GM23338 (cell line): ENCODE results near the gene TK1. TPM values are rescaled to one million over a fixed set of nuclear protein-coding genes. Genes with fewer than 3 reads are reported as not detected.

Experiments used
- ATAC-seq: fragments of 200-7000 bp; cut with Tn5 transposase; 3 replicates; pipeline ENCODE4 v1.9.1; 2020
- DNase-seq: peaks from one replicate; pipeline ENCODE4 v3.0.0-alpha.2; 2015; ENCODE audit warnings: low spot score
- H2AFZ ChIP-seq: fragments of 200-600 bp; sonication (generic); 2 replicates; pipeline ENCODE4 v1.8.0; 2016; ENCODE audit warnings: antibody characterized with exemption, mild to moderate bottlenecking, moderate library complexity
- H3F3A ChIP-seq: fragments of 200-600 bp; sonication (generic); replicated peaks from 2 replicates; pipeline ENCODE4 v1.8.0; 2017; ENCODE audit warnings: antibody characterized with exemption, mixed run types, low read depth
- H3K27ac ChIP-seq: fragments of 200-600 bp; sonication (generic); 2 replicates; pipeline ENCODE4 v1.6.1; 2016; ENCODE audit warnings: low read depth
- H3K27me3 ChIP-seq: fragments of 200-600 bp; sonication (generic); 2 replicates; pipeline ENCODE4 v1.8.0; 2016; ENCODE audit warnings: mild to moderate bottlenecking, mixed run types, moderate library complexity; ENCODE audit not compliant: insufficient read depth
- H3K36me3 ChIP-seq: fragments of 200-600 bp; sonication (generic); 2 replicates; pipeline ENCODE4 v1.8.0; 2016; ENCODE audit warnings: mild to moderate bottlenecking; ENCODE audit not compliant: insufficient read depth
- H3K4me1 ChIP-seq: fragments of 200-600 bp; sonication (generic); 2 replicates; pipeline ENCODE4 v1.8.0; 2016; ENCODE audit warnings: mild to moderate bottlenecking, moderate library complexity; ENCODE audit not compliant: insufficient read depth
- H3K4me2 ChIP-seq: fragments of 200-600 bp; sonication (generic); 2 replicates; pipeline ENCODE4 v1.7.1; 2017; ENCODE audit warnings: mixed run types
- H3K4me3 ChIP-seq: fragments of 200-600 bp; sonication (generic); 2 replicates; pipeline ENCODE4 v1.6.1; 2016; ENCODE audit warnings: mixed run types
- H3K79me2 ChIP-seq: fragments of 200-600 bp; sonication (generic); replicated peaks from 2 replicates; pipeline ENCODE4 v1.8.0; 2017; ENCODE audit warnings: mild to moderate bottlenecking; ENCODE audit not compliant: insufficient read depth
- H3K9me2 ChIP-seq: fragments of 200-600 bp; sonication (generic); 2 replicates; pipeline ENCODE4 v1.8.0; 2017; ENCODE audit not compliant: insufficient read depth
- H4K20me1 ChIP-seq: fragments of 200-600 bp; sonication (generic); replicated peaks from 2 replicates; pipeline ENCODE4 v1.8.0; 2017; ENCODE audit warnings: mild to moderate bottlenecking; ENCODE audit not compliant: insufficient read depth
- H3K27ac Mint-ChIP-seq: 2 replicates; pipeline ENCODE4 v1.8.0; 2020; ENCODE audit warnings: inconsistent platforms, mild to moderate bottlenecking, moderate library complexity, mixed read lengths
- H3K27me3 Mint-ChIP-seq: 3 replicates; pipeline ENCODE4 v1.8.0; 2022; ENCODE audit warnings: low read depth, mild to moderate bottlenecking, moderate library complexity, mixed read lengths, inconsistent platforms; ENCODE audit not compliant: insufficient read depth, poor library complexity
- H3K36me3 Mint-ChIP-seq: 3 replicates; pipeline ENCODE4 v1.8.0; 2021; ENCODE audit warnings: low read depth, mild to moderate bottlenecking, inconsistent platforms, moderate library complexity, mixed read lengths
- H3K4me1 Mint-ChIP-seq: 3 replicates; pipeline ENCODE4 v1.8.0; 2020; ENCODE audit warnings: mild to moderate bottlenecking, inconsistent platforms, mixed read lengths
- H3K4me3 Mint-ChIP-seq: 3 replicates; pipeline ENCODE4 v1.8.0; 2021; ENCODE audit warnings: moderate library complexity, mild to moderate bottlenecking, inconsistent platforms, mixed read lengths
- H3K9me3 Mint-ChIP-seq: 3 replicates; pipeline ENCODE4 v1.8.0; 2020; ENCODE audit warnings: moderate library complexity, mild to moderate bottlenecking, inconsistent platforms, mixed read lengths
- CREB1 ChIP-seq: fragments of 250-450 bp; sonication (Bioruptor Pico); IDR thresholded peaks from 2 replicates; pipeline ENCODE4 v1.5.0; 2020; ENCODE audit warnings: low read depth, mild to moderate bottlenecking, moderate library complexity
- CTCF ChIP-seq, 2 experiments: fragments of 200-600 bp in 1 of 2; sonication (generic) in 1 of 2; conservative IDR thresholded peaks; 2 replicates each; pipeline versions ENCODE4 v1.5.1 to v1.6.1; 2016 to 2017; ENCODE audit warnings: antibody characterized with exemption in 2 of 2, low read depth in 2 of 2, mild to moderate bottlenecking in 2 of 2, moderate library complexity in 1 of 2
- EZH2 ChIP-seq: fragments of 200-600 bp; sonication (generic); IDR thresholded peaks from one replicate; pipeline ENCODE4 v1.8.0; 2017; ENCODE audit warnings: antibody characterized with exemption, mild to moderate bottlenecking, low read depth; ENCODE audit not compliant: unreplicated experiment
- POLR2AphosphoS5 ChIP-seq: IDR thresholded peaks from 2 replicates; pipeline ENCODE4 v1.6.1; 2016; ENCODE audit warnings: antibody characterized with exemption, low read depth
- REST ChIP-seq: IDR thresholded peaks from one replicate; pipeline ENCODE4 v1.6.1; 2018; ENCODE audit warnings: antibody characterized with exemption; ENCODE audit not compliant: unreplicated experiment
- STAT1 ChIP-seq: IDR thresholded peaks from one replicate; pipeline ENCODE4 v1.6.1; 2016; ENCODE audit warnings: antibody characterized with exemption; ENCODE audit not compliant: unreplicated experiment
- ZNF114 ChIP-seq: fragments of 250-450 bp; sonication (Bioruptor Pico); IDR thresholded peaks from 2 replicates; pipeline ENCODE4 v1.5.0; 2020; ENCODE audit warnings: mild to moderate bottlenecking, moderate library complexity
- ZNF331 ChIP-seq: fragments of 250-450 bp; sonication (Bioruptor Pico); IDR thresholded peaks from 2 replicates; pipeline ENCODE4 v1.5.0; 2020; ENCODE audit warnings: low read depth, mild to moderate bottlenecking, moderate library complexity
- polyA plus RNA-seq: library from polyadenylated mRNA; unstranded; fragments of >200 nt; fragmentation: Nextera tagmentation; extraction: Ambion mirVana; gene quantifications from 2 replicates; pipeline ENCODE4 v1.2.1, GENCODE V29; 2016
- total RNA-seq: library from RNA; depleted of rRNA; stranded (reverse); fragments of >200 nt; shearing (Covaris generic); gene quantifications from 2 replicates; pipeline ENCODE4 v1.2.3, GENCODE V29; 2014
- TF ChIP-seq, protein P1 (sequence below): IDR thresholded peaks from 2 replicates; pipeline ENCODE4 v1.6.1; 2016; ENCODE audit warnings: antibody characterized with exemption

Gene TK1
- total and polyA plus RNA-seq, 2 experiments from 2014 or later, result 74.5 to 84.4 TPM

DNA sequence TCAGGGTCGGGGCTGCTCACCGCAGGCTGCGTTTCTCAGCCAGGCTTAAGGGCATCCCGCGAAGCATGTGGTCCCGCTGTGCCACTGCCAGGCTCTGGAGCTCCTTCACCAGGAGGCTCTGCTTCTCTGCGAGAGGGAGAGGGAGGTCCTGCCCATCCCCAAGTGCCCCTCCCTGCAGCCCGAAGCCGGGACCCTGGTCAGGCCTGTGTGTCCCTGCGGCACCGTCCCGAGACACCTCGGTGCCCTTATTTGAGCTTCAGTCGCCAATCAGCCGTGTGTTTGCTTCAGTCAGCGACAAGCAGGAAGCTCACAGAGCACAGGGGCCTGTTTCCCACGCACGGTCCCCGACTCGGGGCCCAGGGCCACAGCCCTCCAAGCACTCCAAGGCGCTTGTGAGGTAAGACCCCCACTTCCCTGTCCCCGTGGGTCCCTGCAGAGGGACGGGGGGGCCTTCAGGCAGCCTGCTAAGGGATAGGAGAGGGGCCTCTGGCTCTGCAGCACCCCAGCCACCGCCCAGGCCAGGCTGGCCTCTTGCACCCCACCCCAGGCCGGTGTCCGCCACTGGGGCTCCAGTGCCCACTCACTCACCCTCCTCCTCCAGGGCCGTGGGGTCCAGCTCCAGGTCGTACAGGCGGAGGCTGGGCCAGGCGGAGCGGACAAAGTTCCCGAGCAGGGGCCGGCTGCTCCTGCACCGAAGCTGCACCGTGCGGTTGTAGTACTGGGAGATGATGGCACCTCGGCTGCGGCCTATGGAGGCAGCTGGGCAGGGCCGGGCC, 61.5 kb downstream of the TK1 start:
- H3K4me2 ChIP-seq, result no peak overlapping the region
- 0 out of 2 replicates have a peak, but pooled peaks cover 4% of the 10 kb centered on the region for H3F3A ChIP-seq
- H3K9me2 ChIP-seq, result no peaks in the 10 kb centered on the region
- H3K27me3 Mint-ChIP-seq, result peaks cover 12% of the 10 kb centered on the region
- H3K4me1 ChIP-seq, result peaks cover 24% of the 10 kb centered on the region
- no peak overlapping the region for H3K27ac ChIP-seq
- H4K20me1 ChIP-seq, result no peaks in the 10 kb centered on the region
- H3K4me3 ChIP-seq, result no peak overlapping the region
- no peaks in the 10 kb centered on the region for H3K27me3 ChIP-seq
- H3K36me3 Mint-ChIP-seq, result peaks cover 25% of the 10 kb centered on the region
- no peaks in the 10 kb centered on the region for H3K9me3 Mint-ChIP-seq
- peaks cover 20% of the 10 kb centered on the region for H3K4me1 Mint-ChIP-seq
- no peak for TF ChIP-seq CTCF (conservative IDR thresholded peaks at IDR 0.05; ENCODE audit: low read depth in 2 of 2)
- TF ChIP-seq, protein P1, sequence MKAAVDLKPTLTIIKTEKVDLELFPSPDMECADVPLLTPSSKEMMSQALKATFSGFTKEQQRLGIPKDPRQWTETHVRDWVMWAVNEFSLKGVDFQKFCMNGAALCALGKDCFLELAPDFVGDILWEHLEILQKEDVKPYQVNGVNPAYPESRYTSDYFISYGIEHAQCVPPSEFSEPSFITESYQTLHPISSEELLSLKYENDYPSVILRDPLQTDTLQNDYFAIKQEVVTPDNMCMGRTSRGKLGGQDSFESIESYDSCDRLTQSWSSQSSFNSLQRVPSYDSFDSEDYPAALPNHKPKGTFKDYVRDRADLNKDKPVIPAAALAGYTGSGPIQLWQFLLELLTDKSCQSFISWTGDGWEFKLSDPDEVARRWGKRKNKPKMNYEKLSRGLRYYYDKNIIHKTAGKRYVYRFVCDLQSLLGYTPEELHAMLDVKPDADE, result no peak
- no peak overlapping the region for H3K4me3 Mint-ChIP-seq
- no peak overlapping the region for H2AFZ ChIP-seq
- H3K27ac Mint-ChIP-seq, result no peak overlapping the region
- DNase-seq (no peak), ATAC-seq (no peak)
- H3K79me2 ChIP-seq, result 0 out of 2 replicates have a peak, but pooled peaks cover 5% of the 10 kb centered on the region
- 0 out of 2 replicates have a peak, but pooled peaks cover 5% of the 10 kb centered on the region for H3K36me3 ChIP-seq

GRCh38 chr17:78124836-78125137, 62.1 kb downstream of the TK1 start:
- peaks cover 27% of the 10 kb centered on the region for H3K36me3 Mint-ChIP-seq
- Histone ChIP-seq H3K36me3 (0 out of 2 replicates have a peak, but pooled peaks cover 5% of the 10 kb centered on the region), H2AFZ (no peak overlapping the region), H3K79me2 (0 out of 2 replicates have a peak, but pooled peaks cover 5% of the 10 kb centered on the region), H4K20me1 (no peaks in the 10 kb centered on the region), H3F3A (no peaks in the 10 kb centered on the region), H3K27ac (no peak overlapping the region), H3K4me2 (no peak overlapping the region), H3K27me3 (no peaks in the 10 kb centered on the region), H3K4me3 (no peak overlapping the region), H3K9me2 (no peaks in the 10 kb centered on the region), H3K4me1 (peaks cover 18% of the 10 kb centered on the region)
- no peak overlapping the region for H3K27ac Mint-ChIP-seq
- ATAC-seq (no peak), DNase-seq (no peak)
- no peaks in the 10 kb centered on the region for H3K9me3 Mint-ChIP-seq
- no peak overlapping the region for H3K4me3 Mint-ChIP-seq
- H3K27me3 Mint-ChIP-seq, result peaks cover 12% of the 10 kb centered on the region
- H3K4me1 Mint-ChIP-seq, result peaks cover 15% of the 10 kb centered on the region
- TF ChIP-seq CREB1 (CRISPR knock-in tag), result no peak
- TF ChIP-seq REST, result no peak
- no peak for TF ChIP-seq CTCF (conservative IDR thresholded peaks at IDR 0.05; ENCODE audit: low read depth in 2 of 2)
- TF ChIP-seq POLR2AphosphoS5, result no peak
- TF ChIP-seq ZNF331 (CRISPR knock-in tag), result no peak
- no peak for TF ChIP-seq EZH2
- no peak for TF ChIP-seq ZNF114 (CRISPR knock-in tag)
- no peak for TF ChIP-seq STAT1
